ENCODE measurements around the gene SFSWAP.

SFSWAP gene

DNA sequence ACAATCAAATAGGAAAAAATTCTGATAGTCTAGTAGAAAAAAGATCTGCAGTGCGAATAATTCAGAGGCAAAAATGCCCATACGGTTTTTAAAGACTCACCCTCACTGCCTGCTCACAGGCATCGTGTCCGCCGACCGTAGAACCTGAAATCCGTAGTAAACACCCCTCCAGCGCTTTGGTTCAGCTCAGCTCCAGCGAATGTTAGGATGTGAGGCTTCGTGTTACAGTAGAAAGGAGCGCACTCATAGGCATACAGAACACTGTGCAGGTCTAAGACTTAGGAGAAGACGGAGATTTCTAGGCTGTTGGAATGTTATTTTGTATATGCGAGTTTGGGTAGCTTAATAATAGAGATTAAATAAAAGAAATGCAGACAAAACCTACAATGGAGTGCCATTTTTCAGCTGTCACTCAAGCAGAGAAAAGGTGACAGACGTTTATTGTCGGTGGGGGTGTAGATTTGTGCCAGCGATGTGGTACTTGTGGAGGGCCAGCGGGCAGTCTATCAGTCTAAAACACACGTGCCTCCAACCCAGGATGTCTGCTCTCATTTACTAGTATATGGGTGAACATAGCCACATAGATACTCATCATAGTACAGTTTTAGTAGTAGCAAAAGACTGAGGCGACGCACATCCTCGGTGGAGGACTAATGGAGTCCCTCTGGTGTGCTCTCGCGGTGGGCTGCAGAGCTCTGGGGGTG, 25.7 kb downstream of the SFSWAP start:
- H3K4me3 ChIP-seq (ENCODE audit: low read length): no peak overlapping the region
- H3F3A ChIP-seq (ENCODE audit: control insufficient read depth, insufficient read depth): peaks cover 5% of the 10 kb centered on the region; the same call in 1 of the 2 replicates
- no peaks in the 10 kb centered on the region for H3K27me3 ChIP-seq (ENCODE audit: control insufficient read depth, low read length)
- H3K27ac ChIP-seq (ENCODE audit: low read depth, low read length): no peak overlapping the region
- H3K9me2 ChIP-seq (replicated peaks; ENCODE audit: control insufficient read depth, low read length): no peaks in the 10 kb centered on the region
- TF ChIP-seq EZH2phosphoT487 (IDR thresholded peaks at IDR 0.05; ENCODE audit: borderline replicate concordance, low read length): no peak
- TF ChIP-seq, protein P1, sequence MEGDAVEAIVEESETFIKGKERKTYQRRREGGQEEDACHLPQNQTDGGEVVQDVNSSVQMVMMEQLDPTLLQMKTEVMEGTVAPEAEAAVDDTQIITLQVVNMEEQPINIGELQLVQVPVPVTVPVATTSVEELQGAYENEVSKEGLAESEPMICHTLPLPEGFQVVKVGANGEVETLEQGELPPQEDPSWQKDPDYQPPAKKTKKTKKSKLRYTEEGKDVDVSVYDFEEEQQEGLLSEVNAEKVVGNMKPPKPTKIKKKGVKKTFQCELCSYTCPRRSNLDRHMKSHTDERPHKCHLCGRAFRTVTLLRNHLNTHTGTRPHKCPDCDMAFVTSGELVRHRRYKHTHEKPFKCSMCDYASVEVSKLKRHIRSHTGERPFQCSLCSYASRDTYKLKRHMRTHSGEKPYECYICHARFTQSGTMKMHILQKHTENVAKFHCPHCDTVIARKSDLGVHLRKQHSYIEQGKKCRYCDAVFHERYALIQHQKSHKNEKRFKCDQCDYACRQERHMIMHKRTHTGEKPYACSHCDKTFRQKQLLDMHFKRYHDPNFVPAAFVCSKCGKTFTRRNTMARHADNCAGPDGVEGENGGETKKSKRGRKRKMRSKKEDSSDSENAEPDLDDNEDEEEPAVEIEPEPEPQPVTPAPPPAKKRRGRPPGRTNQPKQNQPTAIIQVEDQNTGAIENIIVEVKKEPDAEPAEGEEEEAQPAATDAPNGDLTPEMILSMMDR (IDR thresholded peaks at IDR 0.05; ENCODE audit: low read depth, low read length, poor library complexity, severe bottlenecking): no peak
- no peaks in the 10 kb centered on the region for H3K4me1 ChIP-seq (ENCODE audit: control insufficient read depth, low read length)
- no peaks in the 10 kb centered on the region for H4K20me1 ChIP-seq (ENCODE audit: control insufficient read depth, insufficient read depth, low read depth, low read length)
- H3K9me3 ChIP-seq (ENCODE audit: control insufficient read depth, insufficient read depth, low read length): peaks cover 3% of the 10 kb centered on the region; the same call in 1 of the 2 replicates
- no peak overlapping the region for H3K4me2 ChIP-seq (ENCODE audit: low read length)
- H3K36me3 ChIP-seq (ENCODE audit: control insufficient read depth, low read length): peaks cover 74% of the 10 kb centered on the region
- no peaks in the 10 kb centered on the region; the same call in 1 of the 2 replicates for H3K79me2 ChIP-seq (ENCODE audit: control insufficient read depth, low read length)

- H3K4me2 ChIP-seq (ENCODE audit: low read length): no peak overlapping the region
- H3K36me3 ChIP-seq (ENCODE audit: control insufficient read depth, low read length): peaks cover 77% of the 10 kb centered on the region
- TF ChIP-seq, protein P1 (IDR thresholded peaks at IDR 0.05; ENCODE audit: low read depth, low read length, poor library complexity, severe bottlenecking): no peak
- TF ChIP-seq EZH2phosphoT487 (IDR thresholded peaks at IDR 0.05; ENCODE audit: borderline replicate concordance, low read length): no peak
- H3K9me2 ChIP-seq (replicated peaks; ENCODE audit: control insufficient read depth, low read length): no peaks in the 10 kb centered on the region
- H3K79me2 ChIP-seq (ENCODE audit: control insufficient read depth, low read length): peaks cover 2% of the 10 kb centered on the region; the same call in 1 of the 2 replicates
- H4K20me1 ChIP-seq (ENCODE audit: control insufficient read depth, insufficient read depth, low read depth, low read length): no peaks in the 10 kb centered on the region
- no peaks in the 10 kb centered on the region for H3K4me1 ChIP-seq (ENCODE audit: control insufficient read depth, low read length)
- no peaks in the 10 kb centered on the region for H3K27me3 ChIP-seq (ENCODE audit: control insufficient read depth, low read length)
- H3K9me3 ChIP-seq (ENCODE audit: control insufficient read depth, insufficient read depth, low read length): peaks cover 10% of the 10 kb centered on the region; the same call in 1 of the 2 replicates
- no peak overlapping the region for H3K27ac ChIP-seq (ENCODE audit: low read depth, low read length)
- peaks cover 5% of the 10 kb centered on the region; the same call in 1 of the 2 replicates for H3F3A ChIP-seq (ENCODE audit: control insufficient read depth, insufficient read depth)
- H3K4me3 ChIP-seq (ENCODE audit: low read length): no peak overlapping the region
These were observed 26.4 kb downstream of the SFSWAP start for GRCh38 chr12:131737150-131737827.

DNA sequence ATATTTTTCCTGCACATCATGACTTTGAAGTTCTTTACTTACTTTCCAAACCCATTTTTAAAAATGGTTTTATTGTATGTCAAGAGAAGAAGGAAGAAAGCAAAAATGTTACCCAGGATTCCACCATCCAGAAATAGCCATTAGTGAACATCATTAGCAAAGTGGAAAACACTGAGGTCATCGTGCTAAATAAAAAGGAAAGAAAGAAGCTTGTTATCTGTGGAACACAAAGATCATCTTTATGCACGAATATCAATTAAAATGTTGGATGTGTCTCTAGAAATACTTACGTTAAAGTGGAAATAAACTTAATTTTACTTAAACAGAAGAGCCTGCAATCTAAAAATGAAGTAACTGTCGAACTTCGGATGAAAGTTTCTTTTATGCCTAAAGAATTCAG, 27.3 kb downstream of the SFSWAP start:
- H3K4me2 ChIP-seq (ENCODE audit: low read length): no peak overlapping the region
- H3K4me1 ChIP-seq (ENCODE audit: control insufficient read depth, low read length): no peaks in the 10 kb centered on the region
- H3K79me2 ChIP-seq (ENCODE audit: control insufficient read depth, low read length): peaks cover 2% of the 10 kb centered on the region; the same call in 1 of the 2 replicates
- no peak overlapping the region for H3K27ac ChIP-seq (ENCODE audit: low read depth, low read length)
- H3K4me3 ChIP-seq (ENCODE audit: low read length): no peak overlapping the region
- H3K27me3 ChIP-seq (ENCODE audit: control insufficient read depth, low read length): no peaks in the 10 kb centered on the region
- peaks cover 77% of the 10 kb centered on the region for H3K36me3 ChIP-seq (ENCODE audit: control insufficient read depth, low read length)
- peaks cover 5% of the 10 kb centered on the region; the same call in 1 of the 2 replicates for H3F3A ChIP-seq (ENCODE audit: control insufficient read depth, insufficient read depth)
- peaks cover 13% of the 10 kb centered on the region for H3K9me3 ChIP-seq (ENCODE audit: control insufficient read depth, insufficient read depth, low read length)
- H3K9me2 ChIP-seq (replicated peaks; ENCODE audit: control insufficient read depth, low read length): no peaks in the 10 kb centered on the region
- TF ChIP-seq, protein P1 (IDR thresholded peaks at IDR 0.05; ENCODE audit: low read depth, low read length, poor library complexity, severe bottlenecking): no peak
- no peak for TF ChIP-seq EZH2phosphoT487 (IDR thresholded peaks at IDR 0.05; ENCODE audit: borderline replicate concordance, low read length)
- H4K20me1 ChIP-seq (ENCODE audit: control insufficient read depth, insufficient read depth, low read depth, low read length): no peaks in the 10 kb centered on the region
